Lung (tissue), 12 donors: ENCODE measurements around the gene PRKCH. TPM values are rescaled to one million over a fixed set of nuclear protein-coding genes. Genes with fewer than 3 reads are reported as not detected.

Source experiments
- ATAC-seq: fragments of 200-7000 bp; cut with Tn5 transposase; one replicate; pipeline ENCODE4 v1.9.1; 2020; ENCODE audit warnings: moderate number of reproducible peaks; ENCODE audit not compliant: insufficient read depth, low FRiP score
- DNase-seq, 3 donors: peaks; one replicate each; pipeline ENCODE4 v3.0.0-alpha.2; 2013 to 2017
- H3K27ac ChIP-seq, 2 donors: one replicate each; pipeline ENCODE4 v1.5.1; 2013; ENCODE audit warnings: mild to moderate bottlenecking in 2 of 2, moderate library complexity in 2 of 2, control low read depth in 1 of 2, inconsistent platforms in 1 of 2, low read depth in 1 of 2, low read length in 1 of 2
- H3K27me3 ChIP-seq, 3 donors: one replicate each; pipeline ENCODE4 v1.5.1; 2013; ENCODE audit warnings: low read length in 2 of 3; ENCODE audit not compliant: control insufficient read depth in 3 of 3, insufficient read depth in 3 of 3
- H3K36me3 ChIP-seq, 4 donors: one replicate each; pipeline ENCODE4 v1.5.1; 2013; ENCODE audit warnings: low read length in 4 of 4, mild to moderate bottlenecking in 1 of 4, moderate library complexity in 1 of 4; ENCODE audit not compliant: control insufficient read depth in 4 of 4, insufficient read depth in 4 of 4
- H3K4me1 ChIP-seq, 5 donors: one replicate each; pipeline ENCODE4 v1.5.1; 2013; ENCODE audit warnings: low read length in 5 of 5, mild to moderate bottlenecking in 2 of 5, moderate library complexity in 1 of 5; ENCODE audit not compliant: control insufficient read depth in 5 of 5, insufficient read depth in 5 of 5
- H3K4me3 ChIP-seq: one replicate; pipeline ENCODE4 v1.5.1; 2013; ENCODE audit warnings: mild to moderate bottlenecking, control low read depth, moderate library complexity
- H3K9ac ChIP-seq, 2 donors: one replicate each; pipeline ENCODE4 v1.5.1; 2013; ENCODE audit warnings: low read length in 2 of 2, control low read depth in 1 of 2; ENCODE audit not compliant: insufficient read depth in 1 of 2
- H3K9me3 ChIP-seq, 4 donors: one replicate each; pipeline ENCODE4 v1.5.1; 2013; ENCODE audit warnings: low read length in 3 of 4, mild to moderate bottlenecking in 1 of 4, moderate library complexity in 1 of 4; ENCODE audit not compliant: control insufficient read depth in 4 of 4, insufficient read depth in 3 of 4
- CTCF ChIP-seq: IDR thresholded peaks from 2 replicates; pipeline ENCODE4 v1.5.1; 2012; ENCODE audit warnings: mild to moderate bottlenecking; ENCODE audit errors: control extremely low read depth, extremely low read depth
- WGBS, 2 donors: extraction: QIAGEN DNeasy Blood & Tissue Kit; methylation state at CpG; one replicate each; pipeline ENCODE4 v1.1.7; 2013; 5-methylcytosine and 5-hydroxymethylcytosine counted together
- polyA plus RNA-seq, 2 donors: library from polyadenylated mRNA; stranded (reverse); fragments of 200-250 nt; gene quantifications; one replicate each; pipeline ENCODE4 v1.2.1, GENCODE V29; 2013
- total RNA-seq, 2 donors: library from RNA; depleted of rRNA in 1 of 2; stranded (reverse); fragments of >200 nt in 1 of 2; gene quantifications; one replicate each; pipeline ENCODE4 v1.2.1, GENCODE V29; 2014 to 2021
- donor health status: control.
- donor health status: control.
- donor health status: Bipolar disorder and iron deficiency.
- donor health status: healthy.
- donor health status: DM: yes; HTN: yes; CAD: no.

The PRKCH gene
- total and polyA plus RNA-seq, 4 donors = 12.9 to 126 (median 51.4) TPM

GRCh38 chr14:61588419-61588901 is 267.1 kb downstream of the PRKCH start:
- no peak overlapping the region for H3K27ac ChIP-seq
- H3K4me1 ChIP-seq = peaks cover 5 to 25% (median 7%) of the 10 kb centered on the region in 5 donors
- H3K9me3 ChIP-seq = peaks cover 0 to 2% (median 0%) of the 10 kb centered on the region in 4 donors
- no peaks in the 10 kb centered on the region for H3K27me3 ChIP-seq
- H3K36me3 ChIP-seq = peaks cover 0 to 1% (median 0%) of the 10 kb centered on the region in 4 donors
- WGBS, 2 donors = 76 to 82% methylated on average over 6 of the region's 6 CpGs
- no peak for TF ChIP-seq CTCF
- ATAC-seq = no peak
- H3K4me3 ChIP-seq = no peak overlapping the region
- H3K9ac ChIP-seq = no peak overlapping the region
- no peak for DNase-seq

GRCh38 chr14:61589691-61590581 is 268.6 kb downstream of the PRKCH start:
- Histone ChIP-seq H3K4me3 (no peak overlapping the region), H3K27me3 (no peaks in the 10 kb centered on the region), H3K27ac (no peak overlapping the region), H3K36me3 (peaks cover 0 to 1% (median 0%) of the 10 kb centered on the region in 4 donors), H3K9me3 (peaks cover 0 to 2% (median 0%) of the 10 kb centered on the region in 4 donors), H3K9ac (no peak overlapping the region), H3K4me1 (peaks cover 5 to 13% (median 7%) of the 10 kb centered on the region in 5 donors)
- DNase-seq = no peak
- ATAC-seq = no peak
- no peak for TF ChIP-seq CTCF
- WGBS, 2 donors = 73 to 82% methylated on average over 12 of the region's 12 CpGs

- H3K27ac ChIP-seq = no peak overlapping the region
- H3K36me3 ChIP-seq = no peaks in the 10 kb centered on the region
- peaks cover 0 to 7% (median 0%) of the 10 kb centered on the region in 5 donors for H3K4me1 ChIP-seq
- DNase-seq (no peak), ATAC-seq (no peak)
- WGBS, 2 donors = 56 to 82% methylated on average over 2 of the region's 2 CpGs
- H3K4me3 ChIP-seq = no peak overlapping the region
- TF ChIP-seq CTCF = no peak
- peaks cover 0 to 2% (median 0%) of the 10 kb centered on the region in 4 donors for H3K9me3 ChIP-seq
- H3K9ac ChIP-seq = no peak overlapping the region
- no peaks in the 10 kb centered on the region for H3K27me3 ChIP-seq
Observed at GRCh38 chr14:61591862-61592261, 270.5 kb downstream of the PRKCH start.
